ENCODE results near the gene POP4.

POP4 gene

GRCh38 chr19:29618871-29619270, 12.8 kb downstream of the POP4 start:
- Histone ChIP-seq H3K9me3 (ENCODE audit: control insufficient read depth, insufficient read depth, low read depth, low read length) (no peaks in the 10 kb centered on the region), H3K4me1 (ENCODE audit: control insufficient read depth, insufficient read depth, low read length) (0 out of 2 replicates have a peak, but pooled peaks cover 3% of the 10 kb centered on the region), H3K27ac (ENCODE audit: extremely low read depth, low read depth, low read length) (no peak overlapping the region), H3K4me3 (ENCODE audit: low read depth, low read length) (no peak overlapping the region), H3K36me3 (ENCODE audit: control insufficient read depth in 2 of 2, insufficient read depth in 1 of 2, low read length in 2 of 2) (peaks cover 27% of the 10 kb centered on the region in 2 experiments)
- TF ChIP-seq ZNF18 (tag by site-specific recombination; IDR thresholded peaks at IDR 0.05) (0 out of 2 replicates have a peak, but pooled peaks have one; percentile 6), HOXD13 (CRISPR knock-in tag; IDR thresholded peaks at IDR 0.05; ENCODE audit: borderline replicate concordance) (no peak), PRDM4 (tag by site-specific recombination; IDR thresholded peaks at IDR 0.05) (no peak), ZNF146 (tag by site-specific recombination; IDR thresholded peaks at IDR 0.05) (no peak), ZNF302 (tag by site-specific recombination; IDR thresholded peaks at IDR 0.05; ENCODE audit: low read depth) (no peak)
- ChIA-PET POLR2A (interaction anchor here (1.0 to 2.2 kb wide), 2 partner anchors 13 to 96 kb away, joined by 3 to 26 read pairs; partner anchors contain the start of genes C19orf12 and POP4), CTCF (interaction anchor here (0.6 to 10.5 kb wide), 11 partner anchors 8 to 98 kb away, joined by 3 to 94 read pairs (median 5); partner anchors contain the start of gene POP4)

- ChIA-PET POLR2A (interaction anchor here (1.1 to 1.2 kb wide), 2 partner anchors 8 to 10 kb away, joined by 3 read pairs; no protein-coding TSS in a partner anchor), CTCF (interaction anchor here (1.2 to 10.5 kb wide), 4 partner anchors 10 to 96 kb away, joined by 4 to 94 read pairs (median 8); no protein-coding TSS in a partner anchor)
- Histone ChIP-seq H3K9me3 (ENCODE audit: control insufficient read depth, insufficient read depth, low read depth, low read length) (no peaks in the 10 kb centered on the region), H3K27ac (ENCODE audit: extremely low read depth, low read depth, low read length) (no peak overlapping the region), H3K36me3 (ENCODE audit: control insufficient read depth in 2 of 2, insufficient read depth in 1 of 2, low read length in 2 of 2) (peaks cover 7 to 10% of the 10 kb centered on the region in 2 experiments; a peak in 2 of 3 replicates), H3K4me3 (ENCODE audit: low read depth, low read length) (no peak overlapping the region), H3K4me1 (ENCODE audit: control insufficient read depth, insufficient read depth, low read length) (0 out of 2 replicates have a peak, but pooled peaks cover 3% of the 10 kb centered on the region)
- TF ChIP-seq ZNF777 (tag by site-specific recombination; IDR thresholded peaks at IDR 0.05; ENCODE audit: borderline replicate concordance) (no peak), ZNF433 (tag by site-specific recombination; IDR thresholded peaks at IDR 0.05; ENCODE audit: low read depth) (no peak), ZNF473 (tag by site-specific recombination; IDR thresholded peaks at IDR 0.05) (no peak), ZNF600 (tag by site-specific recombination; IDR thresholded peaks at IDR 0.05) (no peak), ZEB2 (tag by site-specific recombination; IDR thresholded peaks at IDR 0.05) (no peak), ZFHX2 (tag by site-specific recombination; conservative IDR thresholded peaks at IDR 0.05) (peak; percentile 72; the same call in 1 of the 2 replicates), EGR2 (tag by site-specific recombination; IDR thresholded peaks at IDR 0.05; ENCODE audit: low read depth) (peak; percentile 87), ZNF211 (tag by site-specific recombination; IDR thresholded peaks at IDR 0.05; ENCODE audit: low read depth) (no peak), PBX3 (CRISPR knock-in tag; IDR thresholded peaks at IDR 0.05) (no peak), ZIC2 (tag by site-specific recombination; IDR thresholded peaks at IDR 0.05) (peak; percentile 91), ZNF274 (IDR thresholded peaks at IDR 0.05; ENCODE audit: low read length) (no peak), ZNF274 (tag by site-specific recombination; IDR thresholded peaks at IDR 0.05; ENCODE audit: borderline replicate concordance) (no peak), GLIS2 (tag by site-specific recombination; IDR thresholded peaks at IDR 0.05) (peak; percentile 32; the same call in 1 of the 2 replicates), ZNF521 (tag by site-specific recombination; IDR thresholded peaks at IDR 0.05) (no peak), ZNF624 (tag by site-specific recombination; IDR thresholded peaks at IDR 0.05) (no peak)
Measured at GRCh38 chr19:29620931-29621351, 14.9 kb downstream of the POP4 start.

Measured in HEK293 (cell line).